Measurements from ENCODE around the gene CTXN2.
A peak's percentile ranks its signal among the peaks of the same experiment; 100 is the strongest.

CTXN2 gene

DNA sequence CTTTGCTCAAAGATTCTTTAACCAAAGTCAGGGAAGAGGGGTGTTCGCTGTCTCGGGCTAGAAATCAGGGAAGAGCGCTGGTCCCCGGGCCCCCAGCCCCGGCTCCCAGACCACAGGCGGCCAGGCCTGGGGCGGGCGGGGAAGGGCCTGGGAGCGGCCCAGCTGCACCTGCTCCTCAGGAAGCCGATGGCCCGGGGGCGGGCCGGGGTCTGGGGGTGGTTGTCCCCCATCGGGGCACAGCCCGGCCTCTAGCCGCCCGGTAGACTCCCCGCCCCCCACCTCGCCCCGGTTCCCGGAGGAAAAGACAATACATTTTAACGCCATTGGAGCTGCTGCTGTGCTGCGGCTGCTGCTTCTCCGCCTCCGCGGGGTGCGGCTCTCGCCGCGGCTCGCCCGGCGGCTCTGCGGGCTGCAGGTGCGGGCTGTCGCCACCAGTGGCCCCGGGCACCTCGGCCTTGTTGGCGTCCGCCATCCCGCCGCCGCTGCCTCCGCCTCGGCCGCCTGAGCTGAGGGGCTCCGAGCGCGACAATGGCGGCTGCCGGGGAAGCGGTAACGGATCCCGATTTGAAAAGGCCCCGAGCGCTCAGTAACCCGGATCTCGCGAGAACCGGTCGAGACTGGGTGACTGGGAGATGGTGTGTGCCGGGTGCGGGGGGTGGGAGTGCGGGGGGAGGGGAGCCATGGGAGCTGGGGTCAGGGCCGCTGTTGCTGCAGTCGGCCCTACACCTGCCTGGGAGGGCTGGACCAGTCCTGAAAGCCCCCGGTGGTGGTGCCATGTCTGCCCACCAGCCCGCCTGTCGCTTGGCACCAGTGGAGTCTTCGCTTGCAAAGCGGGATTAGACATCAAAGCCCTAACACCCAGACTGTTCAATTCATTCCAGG, 13.5 kb upstream of the CTXN2 start, which contains the start of gene MYEF2:
Gene MYEF2, minus strand, starts transcription at position 530 of the 882 bp plus-strand sequence. Its CDS starts 58 bp downstream, at position 472.
- no peak within 1 kb of the TSS for H3K27ac ChIP-seq
- DNase-seq (ENCODE audit: low spot score): peak; percentile 57
- CTCF ChIA-PET: interaction anchor here (0.5 to 0.6 kb wide), 3 partner anchors 203 to 1886 kb away, joined by 3 read pairs; no protein-coding TSS in a partner anchor
- POLR2A ChIA-PET (ENCODE audit: low non-redundant PET): no interaction called here
- TF ChIP-seq, protein P1, sequence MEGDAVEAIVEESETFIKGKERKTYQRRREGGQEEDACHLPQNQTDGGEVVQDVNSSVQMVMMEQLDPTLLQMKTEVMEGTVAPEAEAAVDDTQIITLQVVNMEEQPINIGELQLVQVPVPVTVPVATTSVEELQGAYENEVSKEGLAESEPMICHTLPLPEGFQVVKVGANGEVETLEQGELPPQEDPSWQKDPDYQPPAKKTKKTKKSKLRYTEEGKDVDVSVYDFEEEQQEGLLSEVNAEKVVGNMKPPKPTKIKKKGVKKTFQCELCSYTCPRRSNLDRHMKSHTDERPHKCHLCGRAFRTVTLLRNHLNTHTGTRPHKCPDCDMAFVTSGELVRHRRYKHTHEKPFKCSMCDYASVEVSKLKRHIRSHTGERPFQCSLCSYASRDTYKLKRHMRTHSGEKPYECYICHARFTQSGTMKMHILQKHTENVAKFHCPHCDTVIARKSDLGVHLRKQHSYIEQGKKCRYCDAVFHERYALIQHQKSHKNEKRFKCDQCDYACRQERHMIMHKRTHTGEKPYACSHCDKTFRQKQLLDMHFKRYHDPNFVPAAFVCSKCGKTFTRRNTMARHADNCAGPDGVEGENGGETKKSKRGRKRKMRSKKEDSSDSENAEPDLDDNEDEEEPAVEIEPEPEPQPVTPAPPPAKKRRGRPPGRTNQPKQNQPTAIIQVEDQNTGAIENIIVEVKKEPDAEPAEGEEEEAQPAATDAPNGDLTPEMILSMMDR (conservative IDR thresholded peaks at IDR 0.05; ENCODE audit: low read depth): no peak

DNA sequence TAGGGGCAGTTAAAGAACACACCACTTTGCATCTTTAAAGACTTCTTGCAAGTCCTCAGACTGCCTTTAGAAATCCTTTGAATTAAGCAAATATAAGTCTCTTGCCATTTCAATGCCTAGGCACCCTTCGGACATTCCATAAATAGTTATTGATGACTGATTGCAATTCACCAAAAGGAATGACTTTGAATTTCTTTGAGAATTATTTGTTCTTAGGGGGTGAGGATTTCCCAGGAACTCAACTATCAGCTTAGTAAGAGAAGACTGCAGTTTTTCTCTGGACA, 12.9 kb upstream of the CTXN2 start:
- no peak overlapping the region for H3K27ac ChIP-seq
- no peak for DNase-seq (ENCODE audit: low spot score)
- POLR2A ChIA-PET (ENCODE audit: low non-redundant PET): no interaction called here
- TF ChIP-seq, protein P1 (conservative IDR thresholded peaks at IDR 0.05; ENCODE audit: low read depth): no peak
- CTCF ChIA-PET: interaction anchor here (0.5 kb wide), 1 partner anchor 963 kb away, joined by 3 read pairs; no protein-coding TSS in a partner anchor

DNA sequence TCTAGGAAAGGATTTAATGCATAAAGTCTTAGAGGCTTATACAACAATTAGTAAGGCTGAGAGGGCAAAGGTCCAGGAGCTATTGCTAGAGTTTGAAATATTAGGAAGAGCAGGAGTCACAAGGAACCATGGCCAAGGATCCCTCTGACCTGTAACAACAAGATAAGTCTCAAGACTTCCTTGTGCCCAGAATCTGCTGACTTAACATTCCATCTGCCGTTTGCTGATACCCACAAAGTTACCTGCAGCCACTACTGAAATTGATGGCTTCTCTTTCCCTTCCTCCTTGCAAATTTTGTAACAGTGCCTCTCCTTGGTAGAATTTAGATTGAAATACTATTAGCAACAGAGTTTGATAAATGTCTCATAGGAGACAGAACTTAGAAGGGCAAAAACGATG, 8.7 kb upstream of the CTXN2 start:
- TF ChIP-seq, protein P1 (conservative IDR thresholded peaks at IDR 0.05; ENCODE audit: low read depth): no peak
- no peak for DNase-seq (ENCODE audit: low spot score)
- ChIA-PET POLR2A (ENCODE audit: low non-redundant PET) (no interaction called here), CTCF (no interaction called here)
- no peak overlapping the region for H3K27ac ChIP-seq

DNA sequence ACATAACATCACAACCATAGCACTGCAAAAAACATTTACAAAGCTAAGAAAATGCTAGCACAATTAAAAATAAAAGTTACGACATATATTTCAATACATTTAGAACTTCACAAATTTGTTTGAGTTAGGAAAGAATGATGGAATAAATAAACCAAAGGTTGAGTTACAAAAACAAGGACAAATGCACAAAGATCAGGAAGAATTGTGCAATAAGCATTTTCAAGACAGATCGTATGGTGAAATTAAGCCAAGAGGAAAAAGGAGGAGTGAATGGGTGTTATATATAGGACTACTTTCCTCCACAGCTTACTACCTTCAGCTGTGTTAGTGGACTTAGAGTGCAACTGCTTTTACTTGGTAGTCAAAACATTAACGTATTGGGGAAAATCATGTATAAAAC, 5.9 kb upstream of the CTXN2 start:
- ChIA-PET CTCF (interaction anchor here (0.6 to 0.7 kb wide), 2 partner anchors 36 to 173 kb away, joined by 3 read pairs; no protein-coding TSS in a partner anchor), POLR2A (ENCODE audit: low non-redundant PET) (no interaction called here)
- TF ChIP-seq, protein P1 (conservative IDR thresholded peaks at IDR 0.05; ENCODE audit: low read depth): no peak
- DNase-seq (ENCODE audit: low spot score): no peak
- H3K27ac ChIP-seq: no peak overlapping the region

DNA sequence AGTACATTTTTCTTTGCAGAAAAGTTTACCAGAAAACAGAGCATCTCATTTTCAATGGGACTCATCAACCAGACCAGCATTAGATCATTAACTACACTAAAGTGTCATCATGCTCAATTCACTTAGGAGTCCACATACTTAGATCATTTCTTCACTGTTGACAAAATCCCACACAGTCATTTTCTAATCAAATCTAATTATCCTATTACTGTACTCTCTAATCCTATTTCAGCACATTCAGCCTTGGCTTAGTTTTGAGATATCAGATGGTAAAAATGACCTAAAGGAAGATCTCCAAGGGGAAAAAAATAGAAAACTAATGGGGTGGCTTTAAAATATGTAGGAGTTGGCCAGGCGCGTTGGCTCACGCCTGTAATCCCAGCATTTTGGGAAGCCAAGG, 5.2 kb upstream of the CTXN2 start:
- no peak overlapping the region for H3K27ac ChIP-seq
- TF ChIP-seq, protein P1 (conservative IDR thresholded peaks at IDR 0.05; ENCODE audit: low read depth): no peak
- ChIA-PET POLR2A (ENCODE audit: low non-redundant PET) (no interaction called here), CTCF (interaction anchor here (0.7 kb wide), 1 partner anchor 37 kb away, joined by 3 read pairs; no protein-coding TSS in a partner anchor)
- DNase-seq (ENCODE audit: low spot score): no peak

DNA sequence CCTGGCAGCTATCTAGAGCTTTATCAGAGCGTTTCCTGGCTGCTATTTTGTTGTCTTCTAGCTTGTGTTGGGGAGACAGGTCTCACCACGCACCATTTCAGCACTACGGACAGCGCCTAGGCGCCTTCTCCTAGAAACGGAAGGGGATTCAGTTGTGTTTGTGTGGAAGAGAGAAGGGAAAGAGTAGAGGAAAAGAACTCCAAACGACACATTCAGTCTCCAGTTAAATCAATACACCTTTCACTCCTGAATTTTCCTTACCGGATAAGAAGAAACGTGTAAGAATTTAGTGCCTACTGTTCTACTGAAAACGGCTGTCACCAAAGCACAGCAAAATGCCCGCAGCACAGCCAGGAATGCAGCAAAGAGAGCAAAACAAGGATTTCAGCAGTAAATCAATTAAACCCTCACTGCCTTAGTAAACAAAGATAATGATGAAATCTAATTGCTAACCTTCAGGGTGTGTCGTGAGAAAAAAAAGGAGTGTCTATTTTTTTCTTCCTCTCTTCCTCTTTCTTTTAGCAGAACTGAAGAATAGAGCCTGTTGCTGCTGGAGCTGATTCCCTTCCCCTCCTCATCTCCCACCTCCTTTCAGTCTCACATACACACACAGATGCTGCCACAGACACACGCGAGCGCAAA, 412 bp upstream of the CTXN2 start:
- TF ChIP-seq, protein P1 (conservative IDR thresholded peaks at IDR 0.05; ENCODE audit: low read depth): no peak
- CTCF ChIA-PET: interaction anchor here (0.7 kb wide), 1 partner anchor 94 kb away, joined by 3 read pairs; no protein-coding TSS in a partner anchor
- DNase-seq (ENCODE audit: low spot score): peak; percentile 40
- POLR2A ChIA-PET (ENCODE audit: low non-redundant PET): no interaction called here
- H3K27ac ChIP-seq: no peak overlapping the region
